ENCODE results near the gene LYPD3. TPM values are rescaled to one million over a fixed set of nuclear protein-coding genes. Genes with fewer than 3 reads are reported as not detected.

LYPD3 gene
- polyA plus RNA-seq, 2 donors: 208 to 770 TPM

DNA sequence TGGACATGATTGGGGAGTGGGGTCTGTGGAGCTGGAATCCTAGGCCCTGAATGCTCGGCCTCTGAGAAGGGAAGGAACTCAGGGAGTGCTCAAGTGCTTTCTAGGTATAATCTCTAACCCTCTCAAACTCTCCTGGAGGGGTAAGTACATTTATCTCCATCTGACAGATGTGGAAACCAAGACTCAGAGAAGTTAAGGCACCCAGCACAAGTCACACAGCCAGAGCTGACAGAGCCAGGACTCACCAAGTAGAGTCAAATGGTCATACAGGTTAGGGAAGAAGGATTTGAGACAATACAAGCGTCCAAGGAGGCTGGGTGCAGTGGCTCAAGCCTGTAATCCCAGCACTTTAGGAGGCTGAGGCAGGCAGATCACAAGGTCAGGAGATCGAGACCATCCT is 12.9 kb upstream of the LYPD3 start:
- Histone ChIP-seq H3K9me3 (ENCODE audit: control insufficient read depth in 2 of 2, insufficient read depth in 1 of 2, low read depth in 1 of 2, low read length in 1 of 2) (no peaks in the 10 kb centered on the region), H3K36me3 (ENCODE audit: control insufficient read depth in 2 of 2, insufficient read depth in 2 of 2, low read length in 1 of 2) (peaks cover 0 to 9% of the 10 kb centered on the region in 2 donors), H3K4me1 (ENCODE audit: control insufficient read depth in 2 of 2, insufficient read depth in 2 of 2, low read length in 1 of 2) (peaks cover 0 to 2% of the 10 kb centered on the region in 2 donors), H3K27me3 (ENCODE audit: control insufficient read depth in 1 of 2, insufficient read depth in 2 of 2, low read length in 2 of 2) (no peaks in the 10 kb centered on the region), H3K4me3 (ENCODE audit: low read depth in 1 of 2, low read length in 2 of 2) (no peak overlapping the region), H3K27ac (ENCODE audit: low read depth in 2 of 2, low read length in 1 of 2) (no peak overlapping the region)
- 95% methylated on average over 3 of the region's 3 CpGs for WGBS, 2 donors

DNA sequence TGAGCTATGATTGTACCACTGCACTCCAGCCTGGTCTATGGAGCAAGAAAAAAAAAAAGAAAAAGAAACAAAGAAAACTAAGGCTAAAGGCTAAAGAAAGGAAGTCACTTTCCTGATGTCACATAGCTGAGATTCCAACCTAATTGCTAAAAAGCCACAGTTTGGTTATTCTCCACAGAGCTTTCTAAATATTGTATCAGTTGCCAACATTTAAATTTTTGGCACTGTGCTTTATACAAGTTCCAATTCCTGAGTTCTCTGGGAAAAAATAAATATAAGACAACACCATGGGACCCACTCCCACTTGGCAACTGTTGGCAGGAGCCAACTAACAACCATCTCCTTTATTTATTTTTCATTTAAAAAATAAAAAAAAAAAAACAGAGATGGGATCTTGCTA is 11.2 kb upstream of the LYPD3 start:
- Histone ChIP-seq H3K27ac (ENCODE audit: low read depth in 2 of 2, low read length in 1 of 2) (peak overlapping the region in 1 of 2 donors; percentile 21), H3K4me1 (ENCODE audit: control insufficient read depth in 2 of 2, insufficient read depth in 2 of 2, low read length in 1 of 2) (peaks cover 0 to 5% of the 10 kb centered on the region in 2 donors)

GRCh38 chr19:43474986-43475705 is 9.7 kb upstream of the LYPD3 start:
- H3K4me1 ChIP-seq (ENCODE audit: control insufficient read depth in 2 of 2, insufficient read depth in 2 of 2, low read length in 1 of 2): peaks cover 0 to 5% of the 10 kb centered on the region in 2 donors
- 4 to 5% methylated on average over 44 to 46 of the region's 46 CpGs for WGBS, 2 donors
- peak overlapping the region; percentile 81 to 96 for H3K27ac ChIP-seq (ENCODE audit: low read depth in 2 of 2, low read length in 1 of 2)
- no peaks in the 10 kb centered on the region for H3K27me3 ChIP-seq (ENCODE audit: control insufficient read depth in 1 of 2, insufficient read depth in 2 of 2, low read length in 2 of 2)
- H3K4me3 ChIP-seq (ENCODE audit: low read depth in 1 of 2, low read length in 2 of 2): peak overlapping the region; percentile 31 to 39
- peaks cover 0 to 9% of the 10 kb centered on the region in 2 donors for H3K36me3 ChIP-seq (ENCODE audit: control insufficient read depth in 2 of 2, insufficient read depth in 2 of 2, low read length in 1 of 2)
- H3K9me3 ChIP-seq (ENCODE audit: control insufficient read depth in 2 of 2, insufficient read depth in 1 of 2, low read depth in 1 of 2, low read length in 1 of 2): no peaks in the 10 kb centered on the region

More for the DNA sequence above, 11.2 kb upstream of the LYPD3 start:
- Histone ChIP-seq H3K4me3 (ENCODE audit: low read depth in 1 of 2, low read length in 2 of 2) (no peak overlapping the region), H3K36me3 (ENCODE audit: control insufficient read depth in 2 of 2, insufficient read depth in 2 of 2, low read length in 1 of 2) (peaks cover 0 to 9% of the 10 kb centered on the region in 2 donors), H3K27me3 (ENCODE audit: control insufficient read depth in 1 of 2, insufficient read depth in 2 of 2, low read length in 2 of 2) (no peaks in the 10 kb centered on the region), H3K9me3 (ENCODE audit: control insufficient read depth in 2 of 2, insufficient read depth in 1 of 2, low read depth in 1 of 2, low read length in 1 of 2) (no peaks in the 10 kb centered on the region)

GRCh38 chr19:43474487-43474886 is 9.1 kb upstream of the LYPD3 start:
- Histone ChIP-seq H3K36me3 (ENCODE audit: control insufficient read depth in 2 of 2, insufficient read depth in 2 of 2, low read length in 1 of 2) (peaks cover 0 to 9% of the 10 kb centered on the region in 2 donors), H3K9me3 (ENCODE audit: control insufficient read depth in 2 of 2, insufficient read depth in 1 of 2, low read depth in 1 of 2, low read length in 1 of 2) (no peaks in the 10 kb centered on the region), H3K27ac (ENCODE audit: low read depth in 2 of 2, low read length in 1 of 2) (peak overlapping the region; percentile 81 to 96), H3K4me1 (ENCODE audit: control insufficient read depth in 2 of 2, insufficient read depth in 2 of 2, low read length in 1 of 2) (peaks cover 0 to 5% of the 10 kb centered on the region in 2 donors), H3K27me3 (ENCODE audit: control insufficient read depth in 1 of 2, insufficient read depth in 2 of 2, low read length in 2 of 2) (no peaks in the 10 kb centered on the region), H3K4me3 (ENCODE audit: low read depth in 1 of 2, low read length in 2 of 2) (no peak overlapping the region)
- 68 to 74% methylated on average over 4 of the region's 4 CpGs for WGBS, 2 donors

- Histone ChIP-seq H3K27ac (ENCODE audit: low read depth in 2 of 2, low read length in 1 of 2) (peak overlapping the region; percentile 92 to 97), H3K4me1 (ENCODE audit: control insufficient read depth in 2 of 2, insufficient read depth in 2 of 2, low read length in 1 of 2) (peaks cover 0 to 5% of the 10 kb centered on the region in 2 donors), H3K4me3 (ENCODE audit: low read depth in 1 of 2, low read length in 2 of 2) (peak overlapping the region in 1 of 2 donors; percentile 6), H3K9me3 (ENCODE audit: control insufficient read depth in 2 of 2, insufficient read depth in 1 of 2, low read depth in 1 of 2, low read length in 1 of 2) (no peaks in the 10 kb centered on the region), H3K36me3 (ENCODE audit: control insufficient read depth in 2 of 2, insufficient read depth in 2 of 2, low read length in 1 of 2) (peaks cover 0 to 2% of the 10 kb centered on the region in 2 donors), H3K27me3 (ENCODE audit: control insufficient read depth in 1 of 2, insufficient read depth in 2 of 2, low read length in 2 of 2) (no peaks in the 10 kb centered on the region)
- 53 to 61% methylated on average over 5 of the region's 5 CpGs for WGBS, 2 donors
Measured at GRCh38 chr19:43471091-43471490, 5.7 kb upstream of the LYPD3 start.

DNA sequence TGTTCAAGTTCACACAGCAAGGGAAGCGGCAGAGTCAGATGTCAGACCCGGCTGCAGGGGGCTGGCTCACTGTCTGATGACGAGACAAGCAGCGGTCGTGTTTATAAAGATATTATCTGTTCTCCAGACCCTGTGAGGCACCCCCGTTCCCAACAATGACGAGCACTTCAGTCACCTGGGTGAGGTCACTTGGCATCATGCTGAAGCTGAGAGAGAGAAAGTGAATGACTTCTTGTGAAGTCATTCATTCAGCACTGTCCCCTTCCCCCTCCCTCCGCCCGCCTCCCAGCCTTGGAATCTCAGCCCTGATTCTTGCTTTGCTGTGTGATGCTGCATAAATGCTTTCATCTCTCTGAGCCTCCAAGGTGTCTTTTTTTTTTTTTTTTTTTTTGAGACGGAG is 4.9 kb upstream of the LYPD3 start:
- peak overlapping the region; percentile 92 to 97 for H3K27ac ChIP-seq (ENCODE audit: low read depth in 2 of 2, low read length in 1 of 2)
- H3K4me1 ChIP-seq (ENCODE audit: control insufficient read depth in 2 of 2, insufficient read depth in 2 of 2, low read length in 1 of 2): peaks cover 0 to 5% of the 10 kb centered on the region in 2 donors
- WGBS, 2 donors: 55 to 58% methylated on average over 9 to 10 of the region's 10 CpGs
- H3K36me3 ChIP-seq (ENCODE audit: control insufficient read depth in 2 of 2, insufficient read depth in 2 of 2, low read length in 1 of 2): peaks cover 0 to 2% of the 10 kb centered on the region in 2 donors
- no peaks in the 10 kb centered on the region for H3K27me3 ChIP-seq (ENCODE audit: control insufficient read depth in 1 of 2, insufficient read depth in 2 of 2, low read length in 2 of 2)
- H3K4me3 ChIP-seq (ENCODE audit: low read depth in 1 of 2, low read length in 2 of 2): no peak overlapping the region
- no peaks in the 10 kb centered on the region for H3K9me3 ChIP-seq (ENCODE audit: control insufficient read depth in 2 of 2, insufficient read depth in 1 of 2, low read depth in 1 of 2, low read length in 1 of 2)

GRCh38 chr19:43469160-43469480 is 3.7 kb upstream of the LYPD3 start:
- no peaks in the 10 kb centered on the region for H3K27me3 ChIP-seq (ENCODE audit: control insufficient read depth in 1 of 2, insufficient read depth in 2 of 2, low read length in 2 of 2)
- 50 to 59% methylated on average over 1 of the region's 1 CpG for WGBS, 2 donors
- peaks cover 0 to 5% of the 10 kb centered on the region in 2 donors for H3K4me1 ChIP-seq (ENCODE audit: control insufficient read depth in 2 of 2, insufficient read depth in 2 of 2, low read length in 1 of 2)
- H3K36me3 ChIP-seq (ENCODE audit: control insufficient read depth in 2 of 2, insufficient read depth in 2 of 2, low read length in 1 of 2): peaks cover 0 to under 1% of the 10 kb centered on the region in 2 donors
- no peaks in the 10 kb centered on the region for H3K9me3 ChIP-seq (ENCODE audit: control insufficient read depth in 2 of 2, insufficient read depth in 1 of 2, low read depth in 1 of 2, low read length in 1 of 2)
- no peak overlapping the region for H3K4me3 ChIP-seq (ENCODE audit: low read depth in 1 of 2, low read length in 2 of 2)
- H3K27ac ChIP-seq (ENCODE audit: low read depth in 2 of 2, low read length in 1 of 2): peak overlapping the region; percentile 79 to 90

GRCh38 chr19:43468354-43469159 is 3.1 kb upstream of the LYPD3 start:
- Histone ChIP-seq H3K27me3 (ENCODE audit: control insufficient read depth in 1 of 2, insufficient read depth in 2 of 2, low read length in 2 of 2) (no peaks in the 10 kb centered on the region), H3K4me3 (ENCODE audit: low read depth in 1 of 2, low read length in 2 of 2) (no peak overlapping the region), H3K27ac (ENCODE audit: low read depth in 2 of 2, low read length in 1 of 2) (peak overlapping the region; percentile 79 to 90), H3K4me1 (ENCODE audit: control insufficient read depth in 2 of 2, insufficient read depth in 2 of 2, low read length in 1 of 2) (peaks cover 0 to 5% of the 10 kb centered on the region in 2 donors), H3K9me3 (ENCODE audit: control insufficient read depth in 2 of 2, insufficient read depth in 1 of 2, low read depth in 1 of 2, low read length in 1 of 2) (no peaks in the 10 kb centered on the region), H3K36me3 (ENCODE audit: control insufficient read depth in 2 of 2, insufficient read depth in 2 of 2, low read length in 1 of 2) (no peaks in the 10 kb centered on the region)
- 79 to 83% methylated on average over 4 of the region's 4 CpGs for WGBS, 2 donors

DNA sequence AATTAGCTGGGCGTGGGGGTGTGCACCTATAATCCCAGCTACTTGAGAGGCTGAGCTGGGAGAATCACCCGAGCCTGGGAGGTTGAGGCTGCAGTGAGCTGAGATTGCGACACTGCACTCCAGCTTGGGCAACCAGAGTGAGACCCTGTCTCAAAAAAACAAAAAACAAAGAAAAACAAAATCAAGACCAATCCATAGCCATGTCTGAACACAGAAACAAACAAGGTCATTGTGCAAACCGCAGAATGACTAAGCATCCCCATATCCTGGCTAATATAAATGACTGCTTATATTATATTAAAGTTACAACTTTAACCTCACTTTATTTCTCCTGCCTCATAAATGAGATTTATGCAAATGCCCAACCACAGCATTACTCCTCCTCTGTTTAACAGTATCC is 2.3 kb upstream of the LYPD3 start:
- peaks cover 0 to 3% of the 10 kb centered on the region in 2 donors for H3K36me3 ChIP-seq (ENCODE audit: control insufficient read depth in 2 of 2, insufficient read depth in 2 of 2, low read length in 1 of 2)
- H3K4me1 ChIP-seq (ENCODE audit: control insufficient read depth in 2 of 2, insufficient read depth in 2 of 2, low read length in 1 of 2): peaks cover 0 to 8% of the 10 kb centered on the region in 2 donors
- peak overlapping the region; percentile 79 to 86 for H3K27ac ChIP-seq (ENCODE audit: low read depth in 2 of 2, low read length in 1 of 2)
- no peaks in the 10 kb centered on the region for H3K9me3 ChIP-seq (ENCODE audit: control insufficient read depth in 2 of 2, insufficient read depth in 1 of 2, low read depth in 1 of 2, low read length in 1 of 2)
- H3K27me3 ChIP-seq (ENCODE audit: control insufficient read depth in 1 of 2, insufficient read depth in 2 of 2, low read length in 2 of 2): no peaks in the 10 kb centered on the region
- WGBS, 2 donors: 71 to 75% methylated on average over 4 of the region's 4 CpGs
- no peak overlapping the region for H3K4me3 ChIP-seq (ENCODE audit: low read depth in 1 of 2, low read length in 2 of 2)
